Esophagus muscularis mucosa (tissue), 4 donors: ENCODE results near the gene SCAMP2.
A peak's percentile ranks its signal among the peaks of the same experiment; 100 is the strongest.

Source experiments
- CTCF ChIP-seq, 3 experiments: fragments of 200-600 bp in 2 of 3; fragments of 450-650 bp in 1 of 3; sonication (generic) in 2 of 3; IDR thresholded peaks; one replicate each; pipeline ENCODE4 v1.5.1; 2017 to 2019; ENCODE audit warnings: antibody characterized with exemption in 3 of 3, mild to moderate bottlenecking in 2 of 3, moderate library complexity in 1 of 3
- EP300 ChIP-seq: sonication (generic); formaldehyde crosslinking; IDR thresholded peaks from one replicate; pipeline ENCODE4 v1.6.1; 2017; ENCODE audit warnings: antibody characterized with exemption
- POLR2A ChIP-seq: fragments of 450-650 bp; IDR thresholded peaks from one replicate; pipeline ENCODE4 v1.6.1; 2017; ENCODE audit warnings: antibody characterized with exemption, moderate library complexity, mild to moderate bottlenecking, low read depth
- POLR2AphosphoS5 ChIP-seq, 2 donors: sonication (generic); formaldehyde crosslinking; IDR thresholded peaks; one replicate each; pipeline ENCODE4 v1.6.1; 2017; ENCODE audit warnings: antibody characterized with exemption in 2 of 2

- TF ChIP-seq POLR2AphosphoS5 (IDR thresholded peaks at IDR 0.05) = peak in 1 of 2 donors; percentile 26
- no peak for TF ChIP-seq CTCF (IDR thresholded peaks at IDR 0.05)
- no peak for TF ChIP-seq POLR2A
- TF ChIP-seq EP300 = no peak
Measured at GRCh38 chr15:74815121-74815934, 57.8 kb downstream of the SCAMP2 start.
